ENCODE data around the gene BMP6. TPM values are rescaled to one million over a fixed set of nuclear protein-coding genes. Genes with fewer than 3 reads are reported as not detected.

The BMP6 gene
- total and polyA plus RNA-seq, 10 of the 15 experiments (the other 5 are each of a cell fraction or from before 2014, with no cell fraction given): 0.02 to 0.15 (median 0.05) TPM; not detected in 5

DNA sequence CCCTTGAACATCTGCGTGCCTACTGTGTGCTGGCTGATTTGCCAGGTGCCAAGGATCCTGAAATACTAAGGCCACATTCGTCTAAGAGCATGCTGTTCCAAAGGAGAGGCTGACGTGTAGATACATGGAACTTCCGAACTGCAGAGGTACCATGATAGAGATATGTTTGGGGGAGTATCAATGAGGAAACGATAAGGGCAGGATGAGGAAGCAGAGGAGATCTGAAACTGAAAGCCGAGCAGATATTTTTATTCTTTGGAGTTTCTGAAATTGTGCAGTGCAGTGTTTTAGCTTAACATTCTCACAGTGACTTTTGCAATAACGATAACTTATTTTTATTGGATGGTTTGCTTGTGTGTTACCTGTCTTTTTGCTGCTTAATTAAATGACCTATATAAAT is 24.3 kb downstream of the BMP6 start:
- ChIA-PET POLR2A (no interaction called here), SMC1A (ENCODE audit: uncharacterized antibody, unreplicated experiment) (no interaction called here), RAD21 (ENCODE audit: unreplicated experiment) (no interaction called here), CTCF (interaction anchor here (1.2 kb wide), 1 partner anchor 28 kb away, joined by 3 read pairs; no protein-coding TSS in a partner anchor)
- Histone ChIP-seq H3K79me2 (ENCODE audit: control insufficient read depth, insufficient read depth, low read length) (no peaks in the 10 kb centered on the region), H3K9me3 (replicated peaks; ENCODE audit: control insufficient read depth, insufficient read depth, low read length) (no peaks in the 10 kb centered on the region), H3K9ac (ENCODE audit: control insufficient read depth, insufficient read depth, low read length) (no peak overlapping the region), H3K4me3 (no peak overlapping the region), H3K4me1 (ENCODE audit: control insufficient read depth, insufficient read depth, low read length) (no peaks in the 10 kb centered on the region), H3K27ac (ENCODE audit: control insufficient read depth, insufficient read depth) (no peak overlapping the region), H3K36me3 (ENCODE audit: control insufficient read depth in 2 of 2, insufficient read depth in 2 of 2, low read length in 1 of 2) (no peaks in the 10 kb centered on the region), H4K20me1 (ENCODE audit: control insufficient read depth, insufficient read depth) (no peaks in the 10 kb centered on the region), H2AFZ (ENCODE audit: control insufficient read depth, low read depth, low read length) (no peak overlapping the region), H3K4me2 (ENCODE audit: control insufficient read depth, insufficient read depth) (no peak overlapping the region), H3K27me3 (replicated peaks in 1 of 2; ENCODE audit: control insufficient read depth in 2 of 2, insufficient read depth in 2 of 2, low read length in 1 of 2) (peaks cover 0 to 2% of the 10 kb centered on the region in 2 experiments; a peak in 1 of 4 replicates)
- WGBS (ENCODE audit: insufficient coverage, insufficient replicate concordance, low lambda C conversion rate, missing lambda C conversion rate): 12% methylated on average over 7 of the region's 7 CpGs
- FAIRE-seq: no peak
- intact Hi-C loops (cut with micrococcal nuclease; ENCODE audit: unreplicated experiment) (no loop called here), in situ Hi-C loops (cut with MboI) (no loop called here)
- TF ChIP-seq MEF2A (IDR thresholded peaks at IDR 0.05; ENCODE audit: insufficient read depth, low read depth, low read length) (no peak), CHD4 (IDR thresholded peaks at IDR 0.05) (no peak), IRF4 (IDR thresholded peaks at IDR 0.05; ENCODE audit: low read depth, low read length) (no peak), CREB1 (IDR thresholded peaks at IDR 0.05; ENCODE audit: low read depth) (no peak), PAX8 (IDR thresholded peaks at IDR 0.05) (no peak), KLF5 (IDR thresholded peaks at IDR 0.05; ENCODE audit: partially characterized antibody) (no peak)
- TF ChIP-seq, protein P1, sequence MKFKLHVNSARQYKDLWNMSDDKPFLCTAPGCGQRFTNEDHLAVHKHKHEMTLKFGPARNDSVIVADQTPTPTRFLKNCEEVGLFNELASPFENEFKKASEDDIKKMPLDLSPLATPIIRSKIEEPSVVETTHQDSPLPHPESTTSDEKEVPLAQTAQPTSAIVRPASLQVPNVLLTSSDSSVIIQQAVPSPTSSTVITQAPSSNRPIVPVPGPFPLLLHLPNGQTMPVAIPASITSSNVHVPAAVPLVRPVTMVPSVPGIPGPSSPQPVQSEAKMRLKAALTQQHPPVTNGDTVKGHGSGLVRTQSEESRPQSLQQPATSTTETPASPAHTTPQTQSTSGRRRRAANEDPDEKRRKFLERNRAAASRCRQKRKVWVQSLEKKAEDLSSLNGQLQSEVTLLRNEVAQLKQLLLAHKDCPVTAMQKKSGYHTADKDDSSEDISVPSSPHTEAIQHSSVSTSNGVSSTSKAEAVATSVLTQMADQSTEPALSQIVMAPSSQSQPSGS (IDR thresholded peaks at IDR 0.05; ENCODE audit: low read length): no peak
- TF ChIP-seq, protein P2, sequence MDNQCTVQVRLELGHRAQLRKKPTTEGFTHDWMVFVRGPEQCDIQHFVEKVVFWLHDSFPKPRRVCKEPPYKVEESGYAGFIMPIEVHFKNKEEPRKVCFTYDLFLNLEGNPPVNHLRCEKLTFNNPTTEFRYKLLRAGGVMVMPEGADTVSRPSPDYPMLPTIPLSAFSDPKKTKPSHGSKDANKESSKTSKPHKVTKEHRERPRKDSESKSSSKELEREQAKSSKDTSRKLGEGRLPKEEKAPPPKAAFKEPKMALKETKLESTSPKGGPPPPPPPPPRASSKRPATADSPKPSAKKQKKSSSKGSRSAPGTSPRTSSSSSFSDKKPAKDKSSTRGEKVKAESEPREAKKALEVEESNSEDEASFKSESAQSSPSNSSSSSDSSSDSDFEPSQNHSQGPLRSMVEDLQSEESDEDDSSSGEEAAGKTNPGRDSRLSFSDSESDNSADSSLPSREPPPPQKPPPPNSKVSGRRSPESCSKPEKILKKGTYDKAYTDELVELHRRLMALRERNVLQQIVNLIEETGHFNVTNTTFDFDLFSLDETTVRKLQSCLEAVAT (IDR thresholded peaks at IDR 0.05): no peak
- TF ChIP-seq, protein P3, sequence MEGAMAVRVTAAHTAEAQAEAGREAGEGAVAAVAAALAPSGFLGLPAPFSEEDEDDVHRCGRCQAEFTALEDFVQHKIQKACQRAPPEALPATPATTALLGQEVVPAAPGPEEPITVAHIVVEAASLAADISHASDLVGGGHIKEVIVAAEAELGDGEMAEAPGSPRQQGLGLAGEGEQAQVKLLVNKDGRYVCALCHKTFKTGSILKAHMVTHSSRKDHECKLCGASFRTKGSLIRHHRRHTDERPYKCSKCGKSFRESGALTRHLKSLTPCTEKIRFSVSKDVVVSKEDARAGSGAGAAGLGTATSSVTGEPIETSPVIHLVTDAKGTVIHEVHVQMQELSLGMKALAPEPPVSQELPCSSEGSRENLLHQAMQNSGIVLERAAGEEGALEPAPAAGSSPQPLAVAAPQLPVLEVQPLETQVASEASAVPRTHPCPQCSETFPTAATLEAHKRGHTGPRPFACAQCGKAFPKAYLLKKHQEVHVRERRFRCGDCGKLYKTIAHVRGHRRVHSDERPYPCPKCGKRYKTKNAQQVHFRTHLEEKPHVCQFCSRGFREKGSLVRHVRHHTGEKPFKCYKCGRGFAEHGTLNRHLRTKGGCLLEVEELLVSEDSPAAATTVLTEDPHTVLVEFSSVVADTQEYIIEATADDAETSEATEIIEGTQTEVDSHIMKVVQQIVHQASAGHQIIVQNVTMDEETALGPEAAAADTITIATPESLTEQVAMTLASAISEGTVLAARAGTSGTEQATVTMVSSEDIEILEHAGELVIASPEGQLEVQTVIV (IDR thresholded peaks at IDR 0.05; ENCODE audit: borderline replicate concordance, partially characterized antibody): no peak
- TF ChIP-seq, protein P4, sequence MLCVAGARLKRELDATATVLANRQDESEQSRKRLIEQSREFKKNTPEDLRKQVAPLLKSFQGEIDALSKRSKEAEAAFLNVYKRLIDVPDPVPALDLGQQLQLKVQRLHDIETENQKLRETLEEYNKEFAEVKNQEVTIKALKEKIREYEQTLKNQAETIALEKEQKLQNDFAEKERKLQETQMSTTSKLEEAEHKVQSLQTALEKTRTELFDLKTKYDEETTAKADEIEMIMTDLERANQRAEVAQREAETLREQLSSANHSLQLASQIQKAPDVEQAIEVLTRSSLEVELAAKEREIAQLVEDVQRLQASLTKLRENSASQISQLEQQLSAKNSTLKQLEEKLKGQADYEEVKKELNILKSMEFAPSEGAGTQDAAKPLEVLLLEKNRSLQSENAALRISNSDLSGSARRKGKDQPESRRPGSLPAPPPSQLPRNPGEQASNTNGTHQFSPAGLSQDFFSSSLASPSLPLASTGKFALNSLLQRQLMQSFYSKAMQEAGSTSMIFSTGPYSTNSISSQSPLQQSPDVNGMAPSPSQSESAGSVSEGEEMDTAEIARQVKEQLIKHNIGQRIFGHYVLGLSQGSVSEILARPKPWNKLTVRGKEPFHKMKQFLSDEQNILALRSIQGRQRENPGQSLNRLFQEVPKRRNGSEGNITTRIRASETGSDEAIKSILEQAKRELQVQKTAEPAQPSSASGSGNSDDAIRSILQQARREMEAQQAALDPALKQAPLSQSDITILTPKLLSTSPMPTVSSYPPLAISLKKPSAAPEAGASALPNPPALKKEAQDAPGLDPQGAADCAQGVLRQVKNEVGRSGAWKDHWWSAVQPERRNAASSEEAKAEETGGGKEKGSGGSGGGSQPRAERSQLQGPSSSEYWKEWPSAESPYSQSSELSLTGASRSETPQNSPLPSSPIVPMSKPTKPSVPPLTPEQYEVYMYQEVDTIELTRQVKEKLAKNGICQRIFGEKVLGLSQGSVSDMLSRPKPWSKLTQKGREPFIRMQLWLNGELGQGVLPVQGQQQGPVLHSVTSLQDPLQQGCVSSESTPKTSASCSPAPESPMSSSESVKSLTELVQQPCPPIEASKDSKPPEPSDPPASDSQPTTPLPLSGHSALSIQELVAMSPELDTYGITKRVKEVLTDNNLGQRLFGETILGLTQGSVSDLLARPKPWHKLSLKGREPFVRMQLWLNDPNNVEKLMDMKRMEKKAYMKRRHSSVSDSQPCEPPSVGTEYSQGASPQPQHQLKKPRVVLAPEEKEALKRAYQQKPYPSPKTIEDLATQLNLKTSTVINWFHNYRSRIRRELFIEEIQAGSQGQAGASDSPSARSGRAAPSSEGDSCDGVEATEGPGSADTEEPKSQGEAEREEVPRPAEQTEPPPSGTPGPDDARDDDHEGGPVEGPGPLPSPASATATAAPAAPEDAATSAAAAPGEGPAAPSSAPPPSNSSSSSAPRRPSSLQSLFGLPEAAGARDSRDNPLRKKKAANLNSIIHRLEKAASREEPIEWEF (IDR thresholded peaks at IDR 0.05; ENCODE audit: insufficient replicate concordance, low read depth, low read length): no peak
- ATAC-seq: no peak
- no TSS peak for BruUV-seq (replicated peaks)
- no peak for DNase-seq (ENCODE audit: low read depth, low spot score)
